Liver (tissue), 9 donors: ENCODE data around the gene NDC80. TPM values are rescaled to one million over a fixed set of nuclear protein-coding genes. Genes with fewer than 3 reads are reported as not detected.

Experiments
- DNase-seq: peaks from one replicate; pipeline ENCODE4 v3.0.0-alpha.2; 2017; ENCODE audit warnings: low spot score
- H3K27ac ChIP-seq, 2 donors: one replicate each; pipeline ENCODE4 v1.7.0; 2013; ENCODE audit warnings: inconsistent platforms in 2 of 2, low read length in 2 of 2, control low read depth in 1 of 2, low read depth in 1 of 2, mild to moderate bottlenecking in 1 of 2
- H3K27me3 ChIP-seq, 4 donors: one replicate each; pipeline versions ENCODE4 v1.6.1 to v1.7.0; 2013; ENCODE audit warnings: low read length in 3 of 4, inconsistent platforms in 1 of 4, mild to moderate bottlenecking in 1 of 4, moderate library complexity in 1 of 4; ENCODE audit not compliant: control insufficient read depth in 4 of 4, insufficient read depth in 4 of 4
- H3K36me3 ChIP-seq, 4 donors: one replicate each; pipeline versions ENCODE4 v1.6.1 to v1.7.0; 2013; ENCODE audit warnings: low read length in 3 of 4, mild to moderate bottlenecking in 3 of 4, low read depth in 1 of 4, moderate library complexity in 1 of 4; ENCODE audit not compliant: control insufficient read depth in 4 of 4, insufficient read depth in 3 of 4
- H3K4me1 ChIP-seq, 4 donors: one replicate each; pipeline versions ENCODE4 v1.6.1 to v1.7.0; 2013; ENCODE audit warnings: low read length in 3 of 4, mild to moderate bottlenecking in 3 of 4, moderate library complexity in 1 of 4; ENCODE audit not compliant: control insufficient read depth in 4 of 4, insufficient read depth in 4 of 4
- H3K4me3 ChIP-seq, 3 donors: one replicate each; pipeline versions ENCODE4 v1.6.1 to v1.7.0; 2013; ENCODE audit warnings: low read length in 3 of 3, control low read depth in 1 of 3, low read depth in 1 of 3, mild to moderate bottlenecking in 1 of 3
- H3K9ac ChIP-seq, 2 donors: one replicate each; pipeline ENCODE4 v1.7.0; 2013; ENCODE audit warnings: low read length in 2 of 2, mild to moderate bottlenecking in 2 of 2, moderate library complexity in 2 of 2, control low read depth in 1 of 2, low read depth in 1 of 2
- H3K9me3 ChIP-seq, 4 donors: one replicate each; pipeline versions ENCODE4 v1.6.1 to v1.7.0; 2013; ENCODE audit warnings: low read length in 3 of 4; ENCODE audit not compliant: control insufficient read depth in 4 of 4
- EGR1 ChIP-seq, 2 donors: IDR thresholded peaks; 2 replicates each; pipeline ENCODE4 v1.6.1; 2016 to 2018; ENCODE audit warnings: antibody characterized with exemption in 2 of 2, low read depth in 2 of 2
- FOXA1 ChIP-seq: IDR thresholded peaks from 2 replicates; pipeline ENCODE4 v1.6.1; 2016; ENCODE audit warnings: antibody characterized with exemption
- FOXA2 ChIP-seq: IDR thresholded peaks from 2 replicates; pipeline ENCODE4 v1.6.1; 2016; ENCODE audit warnings: antibody characterized with exemption
- GABPA ChIP-seq, 2 donors: IDR thresholded peaks in 1 of 2; conservative IDR thresholded peaks in 1 of 2; 2 replicates each; pipeline ENCODE4 v1.6.1; 2016; ENCODE audit warnings: antibody characterized with exemption in 2 of 2, mild to moderate bottlenecking in 1 of 2, moderate library complexity in 1 of 2
- HNF4A ChIP-seq, 2 donors: conservative IDR thresholded peaks; 2 replicates each; pipeline ENCODE4 v1.6.1; 2016; ENCODE audit warnings: antibody characterized with exemption in 2 of 2, mild to moderate bottlenecking in 2 of 2
- HNF4G ChIP-seq: IDR thresholded peaks from 2 replicates; pipeline ENCODE4 v1.6.1; 2016; ENCODE audit warnings: antibody characterized with exemption
- JUND ChIP-seq, 2 donors: IDR thresholded peaks; 2 replicates each; pipeline ENCODE4 v1.6.1; 2016; ENCODE audit warnings: antibody characterized with exemption in 2 of 2
- MAX ChIP-seq: IDR thresholded peaks from 2 replicates; pipeline ENCODE4 v1.6.1; 2016; ENCODE audit warnings: antibody characterized with exemption
- RAD21 ChIP-seq, 2 donors: IDR thresholded peaks; 2 replicates each; pipeline ENCODE4 v1.6.1; 2016; ENCODE audit warnings: antibody characterized with exemption in 2 of 2, mild to moderate bottlenecking in 2 of 2
- SP1 ChIP-seq: IDR thresholded peaks from 2 replicates; pipeline ENCODE4 v1.6.1; 2018; ENCODE audit warnings: antibody characterized with exemption, mild to moderate bottlenecking
- TAF1 ChIP-seq: conservative IDR thresholded peaks from 2 replicates; pipeline ENCODE4 v1.6.1; 2016; ENCODE audit warnings: antibody characterized with exemption, mild to moderate bottlenecking
- WGBS: extraction: QIAGEN DNeasy Blood & Tissue Kit; methylation state at CpG from one replicate; pipeline ENCODE4 v1.1.7; 2013; 5-methylcytosine and 5-hydroxymethylcytosine counted together
- polyA plus RNA-seq, 2 donors: library from polyadenylated mRNA; stranded (reverse) in 1 of 2; unstranded in 1 of 2; fragments of 200-250 nt in 1 of 2; fragments of >200 nt in 1 of 2; fragmentation: Nextera tagmentation in 1 of 2; extraction: Ambion mirVana in 1 of 2; gene quantifications; one replicate each; pipeline versions ENCODE4 v1.2.1 to v1.2.3, GENCODE V29; 2013 to 2015
- total RNA-seq, 2 donors: library from RNA; depleted of rRNA; stranded (reverse); fragments of >200 nt; gene quantifications; one replicate each; pipeline ENCODE4 v1.2.3, GENCODE V29; 2014
- TF ChIP-seq, protein P1 (sequence below): IDR thresholded peaks from 2 replicates; pipeline ENCODE4 v1.6.1; 2016; ENCODE audit warnings: antibody characterized with exemption
- TF ChIP-seq, protein P2 (sequence below): fragments of 150-350 bp; IDR thresholded peaks from 2 replicates; pipeline ENCODE4 v1.5.1; 2017; ENCODE audit warnings: improper control_type of control experiment, low read depth, low read length; ENCODE audit not compliant: missing input control
- donor health status: healthy.
- donor health status: healthy.
- donor health status: healthy.
- donor health status: healthy.
- donor health status: healthy.

NDC80 gene
- total and polyA plus RNA-seq, 4 donors, result 0.08 to 33.8 (median 1.0) TPM

GRCh38 chr18:2549462-2549861 is 21.9 kb upstream of the NDC80 start:
- 74% methylated on average over 2 of the region's 2 CpGs for WGBS
- Histone ChIP-seq H3K4me3 (no peak overlapping the region), H3K27me3 (no peaks in the 10 kb centered on the region), H3K4me1 (peaks cover 0 to 3% (median 1%) of the 10 kb centered on the region in 4 donors), H3K9ac (no peak overlapping the region), H3K9me3 (no peaks in the 10 kb centered on the region), H3K36me3 (no peaks in the 10 kb centered on the region), H3K27ac (no peak overlapping the region)
- no peak for DNase-seq
- TF ChIP-seq FOXA2, result no peak
- no peak for TF ChIP-seq FOXA1
- TF ChIP-seq HNF4A (conservative IDR thresholded peaks at IDR 0.05), result no peak
- TF ChIP-seq RAD21 (IDR thresholded peaks at IDR 0.05), result no peak
- no peak for TF ChIP-seq TAF1
- no peak for TF ChIP-seq GABPA (IDR thresholded peaks at IDR 0.05 in 1 of 2, conservative IDR thresholded peaks at IDR 0.05 in 1 of 2)
- TF ChIP-seq, protein P1, sequence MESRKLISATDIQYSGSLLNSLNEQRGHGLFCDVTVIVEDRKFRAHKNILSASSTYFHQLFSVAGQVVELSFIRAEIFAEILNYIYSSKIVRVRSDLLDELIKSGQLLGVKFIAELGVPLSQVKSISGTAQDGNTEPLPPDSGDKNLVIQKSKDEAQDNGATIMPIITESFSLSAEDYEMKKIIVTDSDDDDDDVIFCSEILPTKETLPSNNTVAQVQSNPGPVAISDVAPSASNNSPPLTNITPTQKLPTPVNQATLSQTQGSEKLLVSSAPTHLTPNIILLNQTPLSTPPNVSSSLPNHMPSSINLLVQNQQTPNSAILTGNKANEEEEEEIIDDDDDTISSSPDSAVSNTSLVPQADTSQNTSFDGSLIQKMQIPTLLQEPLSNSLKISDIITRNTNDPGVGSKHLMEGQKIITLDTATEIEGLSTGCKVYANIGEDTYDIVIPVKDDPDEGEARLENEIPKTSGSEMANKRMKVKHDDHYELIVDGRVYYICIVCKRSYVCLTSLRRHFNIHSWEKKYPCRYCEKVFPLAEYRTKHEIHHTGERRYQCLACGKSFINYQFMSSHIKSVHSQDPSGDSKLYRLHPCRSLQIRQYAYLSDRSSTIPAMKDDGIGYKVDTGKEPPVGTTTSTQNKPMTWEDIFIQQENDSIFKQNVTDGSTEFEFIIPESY, result no peak
- no peak for TF ChIP-seq JUND (IDR thresholded peaks at IDR 0.05)
- no peak for TF ChIP-seq MAX

DNA sequence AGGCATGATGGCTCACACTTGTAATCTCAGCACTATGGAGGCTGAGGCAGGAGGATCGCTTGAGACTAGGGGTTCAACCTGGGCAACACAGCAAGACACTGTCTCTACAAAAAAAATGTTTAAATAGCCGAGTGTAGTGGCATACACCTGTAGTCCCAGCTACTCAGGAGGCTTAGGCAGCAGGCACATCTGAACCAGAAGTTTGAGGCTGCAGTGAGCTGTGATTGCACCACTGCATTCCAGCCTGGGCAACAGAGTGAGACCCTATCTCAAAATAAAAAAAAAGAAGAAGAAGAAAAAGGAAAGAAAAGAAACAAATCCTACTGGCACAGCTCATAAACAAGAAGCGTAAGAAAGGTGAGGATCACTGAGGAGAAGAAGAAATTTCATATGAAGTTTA is 19.9 kb upstream of the NDC80 start:
- H3K9me3 ChIP-seq, result no peaks in the 10 kb centered on the region
- H3K27me3 ChIP-seq, result no peaks in the 10 kb centered on the region
- no peak overlapping the region for H3K9ac ChIP-seq
- 98% methylated on average over 3 of the region's 3 CpGs for WGBS
- peaks cover 0 to 3% (median 1%) of the 10 kb centered on the region in 4 donors for H3K4me1 ChIP-seq
- no peak overlapping the region for H3K4me3 ChIP-seq
- no peak for TF ChIP-seq SP1
- TF ChIP-seq MAX, result no peak
- TF ChIP-seq HNF4G, result no peak
- TF ChIP-seq JUND (IDR thresholded peaks at IDR 0.05), result no peak
- TF ChIP-seq, protein P2, sequence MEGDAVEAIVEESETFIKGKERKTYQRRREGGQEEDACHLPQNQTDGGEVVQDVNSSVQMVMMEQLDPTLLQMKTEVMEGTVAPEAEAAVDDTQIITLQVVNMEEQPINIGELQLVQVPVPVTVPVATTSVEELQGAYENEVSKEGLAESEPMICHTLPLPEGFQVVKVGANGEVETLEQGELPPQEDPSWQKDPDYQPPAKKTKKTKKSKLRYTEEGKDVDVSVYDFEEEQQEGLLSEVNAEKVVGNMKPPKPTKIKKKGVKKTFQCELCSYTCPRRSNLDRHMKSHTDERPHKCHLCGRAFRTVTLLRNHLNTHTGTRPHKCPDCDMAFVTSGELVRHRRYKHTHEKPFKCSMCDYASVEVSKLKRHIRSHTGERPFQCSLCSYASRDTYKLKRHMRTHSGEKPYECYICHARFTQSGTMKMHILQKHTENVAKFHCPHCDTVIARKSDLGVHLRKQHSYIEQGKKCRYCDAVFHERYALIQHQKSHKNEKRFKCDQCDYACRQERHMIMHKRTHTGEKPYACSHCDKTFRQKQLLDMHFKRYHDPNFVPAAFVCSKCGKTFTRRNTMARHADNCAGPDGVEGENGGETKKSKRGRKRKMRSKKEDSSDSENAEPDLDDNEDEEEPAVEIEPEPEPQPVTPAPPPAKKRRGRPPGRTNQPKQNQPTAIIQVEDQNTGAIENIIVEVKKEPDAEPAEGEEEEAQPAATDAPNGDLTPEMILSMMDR, result no peak
- TF ChIP-seq FOXA1, result no peak
- peaks cover 0 to 4% (median 0%) of the 10 kb centered on the region in 4 donors for H3K36me3 ChIP-seq
- no peak for DNase-seq
- H3K27ac ChIP-seq, result no peak overlapping the region

GRCh38 chr18:2554696-2555095 is 16.7 kb upstream of the NDC80 start:
- DNase-seq, result no peak
- 93% methylated on average over 4 of the region's 4 CpGs for WGBS
- Histone ChIP-seq H3K4me1 (no peaks in the 10 kb centered on the region), H3K27me3 (no peaks in the 10 kb centered on the region), H3K27ac (no peak overlapping the region), H3K9ac (no peak overlapping the region), H3K9me3 (no peaks in the 10 kb centered on the region), H3K4me3 (no peak overlapping the region), H3K36me3 (peaks cover 0 to 4% (median 0%) of the 10 kb centered on the region in 4 donors)
- TF ChIP-seq JUND (IDR thresholded peaks at IDR 0.05) (no peak), HNF4A (conservative IDR thresholded peaks at IDR 0.05) (no peak), FOXA2 (no peak), SP1 (no peak), FOXA1 (no peak), TAF1 (no peak), EGR1 (IDR thresholded peaks at IDR 0.05; ENCODE audit: low read depth in 2 of 2) (no peak), RAD21 (IDR thresholded peaks at IDR 0.05) (no peak), GABPA (IDR thresholded peaks at IDR 0.05 in 1 of 2, conservative IDR thresholded peaks at IDR 0.05 in 1 of 2) (no peak)
- TF ChIP-seq, protein P2, result no peak
- TF ChIP-seq, protein P1, result no peak
